Astrocyte (in vitro differentiated cells and primary cell): Measurements from ENCODE around the gene PTPRM. TPM values are rescaled to one million over a fixed set of nuclear protein-coding genes. Genes with fewer than 3 reads are reported as not detected.

Experiments used
- DNase-seq: peaks from one replicate; pipeline ENCODE4 v3.0.0-alpha.2; 2010; ENCODE audit warnings: low read depth
- FAIRE-seq: peaks from 2 replicates; lab custom pipeline; 2011; peaks lifted over from hg19 to GRCh38; lab: Jason Lieb, UNC
- H2AFZ ChIP-seq: 2 replicates; pipeline ENCODE4 v1.6.0; 2012; ENCODE audit warnings: low read depth, low read length, inconsistent platforms
- H3K27ac ChIP-seq: 2 replicates; pipeline ENCODE4 v1.5.1; 2011; ENCODE audit warnings: low read depth, low read length, inconsistent platforms
- H3K27me3 ChIP-seq: 2 replicates; pipeline ENCODE4 v1.6.0; 2011; ENCODE audit warnings: low read length, inconsistent platforms; ENCODE audit not compliant: insufficient read depth
- H3K36me3 ChIP-seq: 2 replicates; pipeline ENCODE4 v1.5.1; 2011; ENCODE audit warnings: low read length, inconsistent platforms; ENCODE audit not compliant: insufficient read depth
- H3K4me1 ChIP-seq: 2 replicates; pipeline ENCODE4 v1.5.1; 2011; ENCODE audit warnings: low read length, inconsistent platforms; ENCODE audit not compliant: insufficient read depth
- H3K4me2 ChIP-seq: 2 replicates; pipeline ENCODE4 v1.6.0; 2012; ENCODE audit warnings: low read length, inconsistent platforms
- H3K4me3 ChIP-seq: 2 replicates; pipeline ENCODE4 v1.5.1; 2011; ENCODE audit warnings: low read depth, mild to moderate bottlenecking, low read length, inconsistent platforms; ENCODE audit not compliant: insufficient read depth
- H3K79me2 ChIP-seq: 2 replicates; pipeline ENCODE4 v1.6.0; 2012; ENCODE audit warnings: mild to moderate bottlenecking, low read length, inconsistent platforms; ENCODE audit not compliant: insufficient read depth
- H3K9ac ChIP-seq: 2 replicates; pipeline ENCODE4 v1.6.0; 2012; ENCODE audit warnings: mild to moderate bottlenecking, low read length, inconsistent platforms
- H3K9me3 ChIP-seq: 2 replicates; pipeline ENCODE4 v1.5.1; 2012; ENCODE audit warnings: low read depth, mild to moderate bottlenecking, low read length, inconsistent platforms; ENCODE audit not compliant: insufficient read depth
- H4K20me1 ChIP-seq: 2 replicates; pipeline ENCODE4 v1.6.0; 2012; ENCODE audit warnings: low read length, inconsistent platforms; ENCODE audit not compliant: insufficient read depth
- H3K27ac Mint-ChIP-seq: one replicate; pipeline ENCODE4 v1.8.0; 2021; ENCODE audit warnings: mild to moderate bottlenecking, mixed read lengths; ENCODE audit not compliant: unreplicated experiment
- H3K27me3 Mint-ChIP-seq: one replicate; pipeline ENCODE4 v1.8.0; 2021; ENCODE audit warnings: low read depth, mixed read lengths; ENCODE audit not compliant: unreplicated experiment
- H3K36me3 Mint-ChIP-seq: one replicate; pipeline ENCODE4 v1.8.0; 2021; ENCODE audit warnings: low read depth, mixed read lengths; ENCODE audit not compliant: unreplicated experiment
- H3K4me1 Mint-ChIP-seq: one replicate; pipeline ENCODE4 v1.8.0; 2021; ENCODE audit warnings: low read depth, mixed read lengths; ENCODE audit not compliant: unreplicated experiment
- H3K4me3 Mint-ChIP-seq: one replicate; pipeline ENCODE4 v1.8.0; 2021; ENCODE audit warnings: mild to moderate bottlenecking, moderate library complexity, mixed read lengths; ENCODE audit not compliant: unreplicated experiment
- H3K9me3 Mint-ChIP-seq: one replicate; pipeline ENCODE4 v1.8.0; 2021; ENCODE audit warnings: mild to moderate bottlenecking, mixed read lengths; ENCODE audit not compliant: unreplicated experiment
- EZH2 ChIP-seq: IDR thresholded peaks from 2 replicates; pipeline ENCODE4 v1.6.1; 2012; ENCODE audit warnings: mild to moderate bottlenecking, low read length, inconsistent platforms; ENCODE audit not compliant: insufficient read depth
- total RNA-seq: library from RNA; stranded (reverse); gene quantifications from 2 replicates; pipeline ENCODE4 v1.2.1, GENCODE V29; 2021
- TF ChIP-seq, protein P1 (sequence below): IDR thresholded peaks from 2 replicates; pipeline ENCODE4 v1.5.1; 2011; ENCODE audit warnings: low read depth, mild to moderate bottlenecking, inconsistent platforms, low read length, moderate library complexity; ENCODE audit not compliant: insufficient read depth

PTPRM gene
- total RNA-seq, 1 donor from 2014 or later, result 59.6 TPM

GRCh38 chr18:8403713-8404112 is 836.6 kb downstream of the PTPRM start:
- TF ChIP-seq EZH2, result no peak
- TF ChIP-seq, protein P1, sequence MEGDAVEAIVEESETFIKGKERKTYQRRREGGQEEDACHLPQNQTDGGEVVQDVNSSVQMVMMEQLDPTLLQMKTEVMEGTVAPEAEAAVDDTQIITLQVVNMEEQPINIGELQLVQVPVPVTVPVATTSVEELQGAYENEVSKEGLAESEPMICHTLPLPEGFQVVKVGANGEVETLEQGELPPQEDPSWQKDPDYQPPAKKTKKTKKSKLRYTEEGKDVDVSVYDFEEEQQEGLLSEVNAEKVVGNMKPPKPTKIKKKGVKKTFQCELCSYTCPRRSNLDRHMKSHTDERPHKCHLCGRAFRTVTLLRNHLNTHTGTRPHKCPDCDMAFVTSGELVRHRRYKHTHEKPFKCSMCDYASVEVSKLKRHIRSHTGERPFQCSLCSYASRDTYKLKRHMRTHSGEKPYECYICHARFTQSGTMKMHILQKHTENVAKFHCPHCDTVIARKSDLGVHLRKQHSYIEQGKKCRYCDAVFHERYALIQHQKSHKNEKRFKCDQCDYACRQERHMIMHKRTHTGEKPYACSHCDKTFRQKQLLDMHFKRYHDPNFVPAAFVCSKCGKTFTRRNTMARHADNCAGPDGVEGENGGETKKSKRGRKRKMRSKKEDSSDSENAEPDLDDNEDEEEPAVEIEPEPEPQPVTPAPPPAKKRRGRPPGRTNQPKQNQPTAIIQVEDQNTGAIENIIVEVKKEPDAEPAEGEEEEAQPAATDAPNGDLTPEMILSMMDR, result no peak
- no peak overlapping the region for H3K27ac ChIP-seq
- Mint-ChIP-seq H3K27me3 (no peaks in the 10 kb centered on the region), H3K9me3 (no peaks in the 10 kb centered on the region), H3K27ac (no peak overlapping the region), H3K36me3 (peaks cover 32% of the 10 kb centered on the region), H3K4me3 (no peak overlapping the region), H3K4me1 (no peaks in the 10 kb centered on the region)
- FAIRE-seq (no peak), DNase-seq (no peak)
- no peaks in the 10 kb centered on the region for H3K79me2 ChIP-seq
- H2AFZ ChIP-seq, result no peak overlapping the region
- no peak overlapping the region for H3K4me2 ChIP-seq
- no peak overlapping the region for H3K9ac ChIP-seq
- no peaks in the 10 kb centered on the region for H4K20me1 ChIP-seq
- H3K4me3 ChIP-seq, result no peak overlapping the region
- no peaks in the 10 kb centered on the region for H3K27me3 ChIP-seq
- no peaks in the 10 kb centered on the region for H3K36me3 ChIP-seq
- H3K4me1 ChIP-seq, result no peaks in the 10 kb centered on the region
- H3K9me3 ChIP-seq, result no peaks in the 10 kb centered on the region

GRCh38 chr18:8406186-8406867 is 839.2 kb downstream of the PTPRM start:
- Histone ChIP-seq H3K27ac (no peak overlapping the region), H3K9ac (no peak overlapping the region), H4K20me1 (no peaks in the 10 kb centered on the region), H3K79me2 (no peaks in the 10 kb centered on the region), H3K4me1 (no peaks in the 10 kb centered on the region), H3K4me3 (no peak overlapping the region), H3K27me3 (no peaks in the 10 kb centered on the region), H3K4me2 (no peak overlapping the region), H3K36me3 (no peaks in the 10 kb centered on the region), H2AFZ (no peak overlapping the region), H3K9me3 (no peaks in the 10 kb centered on the region)
- Mint-ChIP-seq H3K36me3 (peaks cover 38% of the 10 kb centered on the region), H3K9me3 (peaks cover 6% of the 10 kb centered on the region), H3K27me3 (no peaks in the 10 kb centered on the region), H3K4me1 (no peaks in the 10 kb centered on the region), H3K4me3 (no peak overlapping the region), H3K27ac (no peak overlapping the region)
- DNase-seq (no peak), FAIRE-seq (no peak)
- no peak for TF ChIP-seq EZH2
- TF ChIP-seq, protein P1, result no peak

- Mint-ChIP-seq H3K27me3 (no peaks in the 10 kb centered on the region), H3K4me1 (no peaks in the 10 kb centered on the region), H3K4me3 (no peak overlapping the region), H3K9me3 (peaks cover 8% of the 10 kb centered on the region), H3K27ac (no peak overlapping the region), H3K36me3 (peaks cover 40% of the 10 kb centered on the region)
- H2AFZ ChIP-seq, result no peak overlapping the region
- FAIRE-seq (no peak), DNase-seq (no peak)
- no peaks in the 10 kb centered on the region for H3K79me2 ChIP-seq
- H3K27me3 ChIP-seq, result no peaks in the 10 kb centered on the region
- H3K27ac ChIP-seq, result no peak overlapping the region
- H3K4me3 ChIP-seq, result no peak overlapping the region
- TF ChIP-seq, protein P1, result no peak
- TF ChIP-seq EZH2, result no peak
- H3K9ac ChIP-seq, result no peak overlapping the region
- peaks cover under 1% of the 10 kb centered on the region for H3K9me3 ChIP-seq
- no peaks in the 10 kb centered on the region for H4K20me1 ChIP-seq
- no peak overlapping the region for H3K4me2 ChIP-seq
- no peaks in the 10 kb centered on the region for H3K36me3 ChIP-seq
- H3K4me1 ChIP-seq, result no peaks in the 10 kb centered on the region
Observed at GRCh38 chr18:8406868-8407250, 839.7 kb downstream of the PTPRM start.
